HG02970 (cell line): Measurements from ENCODE around the gene PPDPF.

ENCODE experiments used
- ATAC-seq: cut with Tn5 transposase; IDR thresholded peaks from one replicate; pipeline ENCODE4 v1.9.1; 2021; ENCODE audit warnings: mild to moderate bottlenecking, moderate library complexity, moderate number of reproducible peaks; ENCODE audit not compliant: unreplicated experiment, low FRiP score

The PPDPF gene

GRCh38 chr20:63487116-63487764 lies 33.3 kb upstream of the PPDPF start:
- no peak for ATAC-seq

DNA sequence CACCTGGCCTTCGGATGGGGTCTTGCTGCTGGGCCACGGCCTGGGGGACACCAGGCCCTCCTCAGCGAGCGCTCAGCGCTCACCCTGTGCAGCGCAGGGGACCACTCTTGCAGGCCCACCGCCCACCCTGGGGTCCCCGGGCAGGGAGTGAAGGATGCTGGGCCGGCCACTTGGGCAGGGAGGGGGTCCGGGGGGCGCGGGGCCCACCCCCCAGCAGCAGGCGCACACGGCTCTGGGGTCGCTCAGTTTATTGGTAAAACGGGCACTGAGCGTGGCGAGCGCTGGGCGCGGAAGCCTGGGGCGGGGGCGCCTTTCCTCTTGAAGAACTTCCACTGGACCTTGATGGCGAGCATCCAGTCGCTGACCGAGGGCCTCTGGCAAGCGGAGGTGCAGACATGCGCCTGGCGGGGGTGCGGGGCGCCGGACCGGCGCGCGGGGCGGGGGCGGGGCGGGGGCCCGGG lies 32.8 kb upstream of the PPDPF start:
- no peak for ATAC-seq

GRCh38 chr20:63488315-63489251 lies 32.0 kb upstream of the PPDPF start:
- ATAC-seq = no peak

GRCh38 chr20:63490416-63490815 lies 30.1 kb upstream of the PPDPF start:
- ATAC-seq = no peak

GRCh38 chr20:63491078-63491477 lies 29.5 kb upstream of the PPDPF start:
- ATAC-seq = no peak

- ATAC-seq = no peak
Measured at GRCh38 chr20:63491635-63492230, 28.8 kb upstream of the PPDPF start.

DNA sequence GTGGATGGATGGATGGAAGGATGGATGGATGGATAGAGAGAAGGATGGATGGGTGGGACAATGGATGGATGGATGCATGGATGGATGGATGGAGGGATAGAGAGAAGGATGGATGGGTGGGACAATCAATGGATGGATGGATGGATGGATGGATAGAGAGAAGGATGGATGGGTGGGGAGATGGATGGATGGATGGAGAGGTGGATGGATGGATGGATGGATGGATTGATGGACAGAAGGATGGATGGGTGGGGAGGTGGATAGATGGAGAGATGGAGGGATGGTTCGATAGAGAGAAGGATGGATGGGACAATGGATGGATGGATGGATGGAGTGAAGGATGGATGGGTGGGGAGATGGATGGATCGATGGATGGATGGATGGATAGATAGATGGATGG lies 28.0 kb upstream of the PPDPF start:
- ATAC-seq = no peak

DNA sequence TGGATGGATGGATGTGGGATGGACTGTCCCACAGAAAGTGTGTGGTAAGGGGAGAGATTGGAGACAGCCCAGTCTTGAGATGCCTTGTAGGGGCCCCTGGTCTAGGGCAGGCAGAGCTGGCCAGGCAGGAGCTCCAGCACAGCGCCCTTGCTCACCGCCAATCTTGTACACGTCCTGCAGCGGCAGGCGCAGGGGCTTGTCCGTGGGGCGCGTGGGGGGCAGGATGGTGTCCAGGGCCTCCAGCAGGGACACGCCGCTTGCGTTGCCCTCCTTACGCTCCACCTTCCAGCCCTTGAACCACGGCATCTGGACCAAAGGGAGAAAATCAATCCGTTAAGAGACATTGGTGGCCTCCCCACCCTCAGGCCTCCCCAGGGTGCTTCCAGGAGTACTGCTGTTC lies 27.6 kb upstream of the PPDPF start:
- ATAC-seq = no peak

DNA sequence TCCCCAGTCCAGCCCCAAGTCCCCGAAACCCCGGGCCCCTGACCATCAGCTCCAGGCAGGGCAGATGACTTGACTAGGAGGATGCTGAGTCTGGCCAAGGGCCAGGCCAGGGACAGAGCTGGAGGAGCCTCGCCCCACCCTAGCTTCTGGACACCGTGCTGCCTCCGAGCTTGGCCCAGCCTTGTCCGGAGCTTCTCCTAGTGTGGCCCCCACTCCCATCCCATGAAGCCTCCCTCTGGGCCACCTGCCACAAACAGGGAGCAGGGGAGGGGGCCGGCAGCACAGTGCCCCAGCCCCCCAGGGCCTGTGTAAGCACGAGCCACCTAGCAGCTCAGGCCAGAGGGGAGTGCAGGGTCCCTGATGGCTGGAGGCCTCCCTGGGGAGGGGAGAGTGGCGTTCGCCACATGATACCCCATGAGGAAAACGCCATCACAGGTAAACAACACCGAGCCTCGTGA lies 27.0 kb upstream of the PPDPF start:
- no peak for ATAC-seq

GRCh38 chr20:63494084-63494419 lies 26.5 kb upstream of the PPDPF start:
- no peak for ATAC-seq

DNA sequence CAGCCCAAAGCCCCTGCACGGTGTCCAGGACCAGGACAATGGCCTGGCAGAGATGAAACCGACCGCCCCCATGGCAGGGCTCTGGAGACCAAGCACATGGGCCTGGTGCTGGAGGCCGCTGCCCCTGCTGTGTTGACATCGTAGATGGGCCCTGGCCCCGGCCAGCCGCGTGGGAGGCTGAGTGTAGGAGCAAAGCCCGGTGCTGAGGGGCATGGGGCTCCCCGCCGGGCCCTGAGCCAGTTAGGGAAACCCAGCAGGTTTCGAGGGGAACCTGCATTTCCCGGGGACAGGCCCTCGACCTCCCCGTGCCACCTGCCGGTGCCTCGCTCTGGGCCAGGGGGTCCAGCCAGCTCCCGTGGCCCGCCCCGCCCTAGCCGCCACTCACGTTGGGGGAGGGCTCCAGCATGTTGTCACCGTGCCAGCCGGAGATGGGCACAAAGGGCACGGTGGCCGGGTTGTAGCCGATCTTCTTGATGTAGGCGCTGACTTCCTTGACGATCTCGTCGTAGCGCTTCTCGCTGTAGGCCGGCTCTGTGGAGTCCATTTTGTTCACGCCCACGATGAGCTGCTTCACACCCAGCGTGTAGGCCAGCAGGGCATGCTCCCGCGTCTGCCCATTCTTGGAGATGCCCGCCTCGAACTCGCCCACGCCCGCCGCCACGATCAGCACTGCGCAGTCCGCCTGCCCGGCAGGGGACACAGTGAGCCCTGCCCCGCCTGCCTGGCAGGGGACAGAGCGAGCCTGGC lies 26.0 kb upstream of the PPDPF start:
- ATAC-seq = no peak

DNA sequence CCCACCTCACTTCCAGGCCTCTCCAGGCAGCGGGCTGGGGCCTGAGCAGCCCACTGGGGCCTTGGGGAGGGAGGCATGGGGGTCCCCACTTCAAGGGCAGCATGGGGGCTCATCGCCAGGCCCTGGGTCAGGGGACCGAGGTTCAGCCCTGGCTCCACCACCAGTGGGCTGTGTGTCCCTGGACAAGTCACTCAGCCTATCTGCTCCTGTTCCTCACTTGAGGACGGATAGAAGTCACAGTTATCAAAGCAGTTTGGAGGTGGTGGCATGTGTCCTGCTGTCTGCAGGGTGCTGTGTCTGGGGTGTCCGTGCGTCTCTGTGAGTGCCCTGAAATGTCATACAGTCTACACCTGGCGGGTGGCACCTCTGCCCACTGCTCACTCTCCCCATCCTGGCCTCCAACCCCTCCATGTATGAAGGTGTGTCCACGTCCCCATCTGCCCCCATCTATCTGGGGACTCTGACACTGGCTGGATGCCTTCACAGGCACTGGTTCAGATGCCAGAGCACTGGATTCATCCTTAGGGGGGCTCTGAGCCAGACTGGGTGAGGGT lies 25.3 kb upstream of the PPDPF start:
- ATAC-seq = no peak

DNA sequence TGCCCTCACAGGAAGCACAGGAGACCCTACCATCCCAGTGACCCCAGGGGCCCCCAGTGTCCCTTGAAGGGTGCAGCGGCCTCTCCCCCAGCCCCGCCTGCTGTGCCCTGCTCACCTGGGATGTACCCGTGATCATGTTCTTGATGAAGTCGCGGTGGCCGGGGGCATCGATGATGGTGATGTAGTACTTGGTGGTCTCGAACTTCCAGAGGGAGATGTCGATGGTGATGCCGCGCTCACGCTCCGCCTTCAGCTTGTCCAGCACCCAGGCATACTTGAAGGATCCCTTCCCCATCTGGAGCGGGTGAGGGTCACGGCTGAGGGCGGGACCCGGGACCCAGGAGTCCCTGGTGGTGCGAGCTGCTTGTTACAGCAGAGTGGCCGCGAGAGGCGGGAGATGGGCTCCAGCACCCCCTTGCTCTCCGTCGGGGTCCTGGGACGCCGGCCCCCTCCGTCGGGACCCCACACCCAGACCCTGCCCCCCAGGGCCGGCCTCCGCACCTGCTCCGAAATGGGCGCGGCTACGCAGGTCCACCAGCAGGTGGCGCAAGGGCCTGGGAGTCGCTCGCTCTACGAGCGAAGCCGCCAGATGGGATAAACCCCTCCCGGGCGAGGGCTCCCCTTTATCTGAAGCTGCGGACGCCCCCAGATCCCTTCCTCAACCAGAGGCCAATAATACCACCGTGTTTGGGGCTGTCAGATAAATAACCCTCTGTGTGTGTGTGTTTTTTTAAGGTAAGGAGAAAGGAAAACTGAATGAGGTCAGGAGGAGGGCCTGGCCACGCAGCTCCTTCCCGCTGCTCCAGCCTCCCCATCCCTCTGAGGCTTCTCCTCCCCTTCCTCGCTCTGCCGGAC lies 24.6 kb upstream of the PPDPF start:
- no peak for ATAC-seq

DNA sequence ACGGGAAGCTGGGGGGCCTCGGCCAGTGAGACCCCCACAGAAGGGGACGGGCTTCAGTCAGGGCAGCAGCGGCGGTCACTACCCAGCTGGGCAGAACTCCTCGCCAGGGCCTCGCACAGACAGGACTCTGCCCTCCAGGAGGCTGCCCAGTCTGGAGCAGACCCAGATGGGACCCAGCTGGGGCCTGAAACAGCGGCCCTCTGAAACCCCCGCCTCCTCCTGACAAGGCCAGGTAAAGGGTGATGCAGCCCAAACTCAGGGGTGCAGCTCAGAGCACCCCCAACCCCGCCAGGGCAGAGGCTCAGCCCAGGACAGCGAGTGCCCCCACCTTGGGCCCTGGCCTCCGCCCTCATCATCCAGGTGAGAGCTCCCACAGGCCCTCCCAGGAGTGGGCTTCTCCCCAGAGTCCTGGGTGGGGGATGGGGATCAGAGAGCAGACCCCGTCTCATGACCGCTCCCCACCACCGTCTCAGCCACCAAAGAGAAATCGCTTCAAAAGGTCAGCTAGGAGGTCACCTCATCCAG lies 23.9 kb upstream of the PPDPF start:
- no peak for ATAC-seq

DNA sequence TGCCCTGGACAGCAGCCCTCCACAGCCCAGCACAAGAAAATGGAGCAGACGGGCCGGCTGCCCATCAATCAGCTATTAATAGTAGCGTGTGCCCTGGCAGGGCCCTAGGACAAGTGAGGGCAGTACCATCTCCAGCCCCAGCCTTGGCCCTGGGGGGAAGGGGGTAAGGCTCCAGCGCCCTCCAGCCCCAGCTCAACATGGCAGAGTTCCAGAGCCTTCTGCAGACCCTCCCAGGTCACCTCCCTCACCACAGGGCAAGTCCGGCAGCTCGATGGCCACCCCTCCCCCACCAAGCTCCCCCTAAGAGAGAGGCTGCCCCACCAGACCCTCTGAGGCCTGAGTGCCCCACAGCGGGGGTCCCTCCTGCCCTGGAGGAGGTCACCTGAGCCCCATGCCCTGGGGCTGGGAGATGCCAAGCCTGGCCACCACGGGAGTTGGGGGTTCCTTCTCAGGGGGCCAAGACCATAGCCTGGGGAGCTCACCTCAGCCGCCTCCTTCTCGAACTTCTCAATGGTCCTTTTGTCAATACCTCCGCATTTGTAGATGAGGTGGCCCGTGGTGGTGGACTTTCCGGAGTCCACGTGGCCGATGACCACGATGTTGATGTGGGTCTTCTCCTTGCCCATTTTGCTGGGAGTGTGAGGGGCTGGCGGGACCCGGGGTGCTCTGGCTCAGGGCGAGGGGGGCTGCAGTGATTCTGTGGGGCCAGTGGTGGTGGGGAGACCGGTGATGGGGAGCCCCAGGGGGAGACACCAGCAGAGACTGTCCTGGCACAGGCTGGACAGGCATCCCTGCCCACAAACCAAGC lies 23.2 kb upstream of the PPDPF start:
- no peak for ATAC-seq

GRCh38 chr20:63497946-63498935 lies 22.3 kb upstream of the PPDPF start:
- no peak for ATAC-seq

DNA sequence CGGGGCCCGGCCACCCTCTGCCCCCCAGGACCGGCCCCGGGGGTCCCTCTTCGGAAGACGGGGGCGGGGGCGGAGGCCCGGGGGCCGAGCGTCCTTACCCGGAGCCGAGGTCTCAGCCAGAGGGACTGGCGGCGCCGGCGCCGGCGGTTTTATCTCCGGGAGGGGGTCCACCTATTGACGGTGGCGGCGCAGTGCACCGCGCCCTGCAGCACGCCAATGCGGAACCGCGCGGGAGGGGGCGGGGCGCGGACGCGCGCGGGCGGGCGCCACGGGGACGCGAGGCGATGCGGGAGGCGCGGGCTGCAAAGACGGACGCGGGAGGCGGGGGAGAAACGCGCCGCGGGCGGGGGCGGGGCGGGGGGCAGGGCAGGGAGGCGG lies 21.6 kb upstream of the PPDPF start, which contains the start of gene EEF1A2:
Gene EEF1A2, minus strand, starts transcription at position 124 of the 378 bp plus-strand sequence. CDS start 1,320 bp downstream, outside the sequence.
- no peak for ATAC-seq
